K562 (cell line): Measurements from ENCODE around the gene WFDC1. TPM values are rescaled to one million over a fixed set of nuclear protein-coding genes. Genes with fewer than 3 reads are reported as not detected.

Experiments used
- ATAC-seq: fragments of 200-7000 bp; cut with Tn5 transposase; 3 replicates; pipeline ENCODE4 v1.9.1; 2020; ENCODE audit warnings: moderate library complexity
- BruUV-seq: library from RNA; stranded (reverse); fragments of 400-500 nt; replicated peaks from 2 replicates; lab custom pipeline; 2021; lab: Mats Ljungman, UMichigan
- CTCF ChIA-PET: fragments of 300-600 bp; formaldehyde crosslinking; extraction: SDS; loops from one replicate; lab custom pipeline; 2021; ENCODE audit warnings: low intra/inter-chr PET ratio; lab: Yijun Ruan, JAX
- POLR2A ChIA-PET: fragments of 300-600, 350-650 bp; sonication (Branson Sonifier 250); formaldehyde crosslinking; extraction: SDS; loops from one replicate; lab custom pipeline; 2021; ENCODE audit warnings: antibody characterized with exemption, inconsistent platforms; lab: Yijun Ruan, JAX
- DNase-seq, 4 experiments: peaks; one replicate each; pipeline versions ENCODE4 v3.0.0 to v3.0.0-alpha.2; 2011 to 2018; ENCODE audit warnings: low spot score in 3 of 4, mixed read lengths in 3 of 4; ENCODE audit errors: extremely low read depth in 1 of 4
- FAIRE-seq: peaks from 2 replicates; lab custom pipeline; 2011; peaks lifted over from hg19 to GRCh38; lab: Jason Lieb, UNC
- H2AFZ ChIP-seq: 2 replicates; pipeline ENCODE4 v1.6.0; 2011; ENCODE audit warnings: low read depth, low read length, control low read depth, inconsistent platforms
- H3K27ac ChIP-seq: fragments of 200-600 bp; 3 replicates; pipeline ENCODE4 v1.8.0; 2011; ENCODE audit warnings: low read depth, mild to moderate bottlenecking, control low read depth, inconsistent platforms, low read length, moderate library complexity, mixed read lengths; ENCODE audit errors: extremely low read depth
- H3K27me3 ChIP-seq, 2 experiments: fragments of 300-600 bp in 1 of 2; 2 replicates in 1 of 2; 3 replicates in 1 of 2; pipeline versions ENCODE4 v1.6.0 to v1.8.0; 2011; ENCODE audit warnings: inconsistent platforms in 2 of 2, low read length in 2 of 2, mild to moderate bottlenecking in 1 of 2, mixed read lengths in 1 of 2, moderate library complexity in 1 of 2; ENCODE audit not compliant: control insufficient read depth in 2 of 2, insufficient read depth in 2 of 2
- H3K36me3 ChIP-seq: fragments of 300-600 bp; 3 replicates; pipeline ENCODE4 v1.8.0; 2011; ENCODE audit warnings: mild to moderate bottlenecking, low read length, inconsistent platforms; ENCODE audit not compliant: control insufficient read depth, insufficient read depth
- H3K4me1 ChIP-seq, 2 experiments: fragments of 200-600 bp in 1 of 2; replicated peaks in 1 of 2; 2 replicates in 1 of 2; 3 replicates in 1 of 2; pipeline versions ENCODE4 v1.5.1 to v1.8.0; 2011; ENCODE audit warnings: inconsistent platforms in 2 of 2, low read length in 2 of 2, mild to moderate bottlenecking in 1 of 2, mixed read lengths in 1 of 2, moderate library complexity in 1 of 2; ENCODE audit not compliant: control insufficient read depth in 2 of 2, insufficient read depth in 2 of 2
- H3K4me2 ChIP-seq: 2 replicates; pipeline ENCODE4 v1.6.1; 2011; ENCODE audit warnings: low read length, control low read depth, inconsistent platforms, mixed read lengths; ENCODE audit not compliant: insufficient read depth
- H3K4me3 ChIP-seq: fragments of 200-600 bp; sonication (generic), shearing (Covaris generic); 2 replicates; pipeline ENCODE4 v1.5.1; 2016; ENCODE audit warnings: control low read depth, inconsistent platforms
- H3K79me2 ChIP-seq: fragments of 200-600 bp; 3 replicates; pipeline ENCODE4 v1.8.0; 2011; ENCODE audit warnings: low read length, inconsistent platforms; ENCODE audit not compliant: control insufficient read depth, insufficient read depth
- H3K9ac ChIP-seq, 2 experiments: 2 replicates each; pipeline versions ENCODE4 v1.6.0 to v1.6.1; 2011; ENCODE audit warnings: low read depth in 2 of 2, low read length in 2 of 2, control low read depth in 1 of 2, inconsistent platforms in 1 of 2, mild to moderate bottlenecking in 1 of 2, mixed read lengths in 1 of 2; ENCODE audit not compliant: insufficient read depth in 1 of 2
- H3K9me1 ChIP-seq: one replicate; pipeline ENCODE4 v1.6.0; 2011; ENCODE audit warnings: inconsistent platforms, mild to moderate bottlenecking, low read length, moderate library complexity; ENCODE audit not compliant: control insufficient read depth, insufficient read depth
- H3K9me3 ChIP-seq: replicated peaks from 2 replicates; pipeline ENCODE4 v1.5.1; 2011; ENCODE audit warnings: low read depth, low read length, inconsistent platforms; ENCODE audit not compliant: control insufficient read depth, insufficient read depth
- H4K20me1 ChIP-seq: replicated peaks from 2 replicates; pipeline ENCODE4 v1.6.1; 2011; ENCODE audit warnings: low read length, inconsistent platforms, mixed read lengths; ENCODE audit not compliant: control insufficient read depth, insufficient read depth
- CCAR2 ChIP-seq: fragments of 200-400 bp; formaldehyde crosslinking; IDR thresholded peaks from 2 replicates; pipeline ENCODE4 v1.6.1; 2017; ENCODE audit warnings: mild to moderate bottlenecking, low read depth, low read length
- CREM ChIP-seq: IDR thresholded peaks from 2 replicates; pipeline ENCODE4 v1.6.1; 2014; ENCODE audit warnings: antibody characterized with exemption, low read depth
- HNRNPLL ChIP-seq: fragments of 200-400 bp; formaldehyde crosslinking; IDR thresholded peaks from 2 replicates; pipeline ENCODE4 v1.6.1; 2017; ENCODE audit warnings: low read length, low read depth, mild to moderate bottlenecking; ENCODE audit not compliant: poor library complexity, severe bottlenecking
- KLF10 ChIP-seq: fragments of 250-450 bp; sonication (Bioruptor Pico); IDR thresholded peaks from 2 replicates; pipeline ENCODE4 v1.6.1; 2021; ENCODE audit warnings: matching md5 sums
- SAFB ChIP-seq: fragments of 200-400 bp; formaldehyde crosslinking; IDR thresholded peaks from 2 replicates; pipeline ENCODE4 v1.6.1; 2017; ENCODE audit warnings: low read depth, low read length, borderline replicate concordance
- SIN3A ChIP-seq, 2 experiments: fragments of 150-350 bp in 1 of 2; IDR thresholded peaks; 2 replicates each; pipeline ENCODE4 v1.6.1; 2011 to 2016; ENCODE audit warnings: borderline replicate concordance in 2 of 2, low read depth in 2 of 2, low read length in 2 of 2, mild to moderate bottlenecking in 2 of 2, moderate library complexity in 2 of 2; ENCODE audit not compliant: control insufficient read depth in 1 of 2
- ZNF436 ChIP-seq: fragments of 250-450, 450-650 bp; sonication (Bioruptor Pico); formaldehyde crosslinking; IDR thresholded peaks from 2 replicates; pipeline ENCODE4 v1.7.0; 2020; ENCODE audit warnings: mild to moderate bottlenecking
- WGBS: fragments of 100-300 bp; shearing (Covaris generic); methylation state at CpG from one replicate; pipeline ENCODE4 v1.1.6; 2016; ENCODE audit warnings: low coverage, mixed read lengths; ENCODE audit not compliant: insufficient coverage; ENCODE audit errors: missing lambda C conversion rate; 5-methylcytosine and 5-hydroxymethylcytosine counted together
- in situ Hi-C: fragments of 300-500 bp; cut with MboI; formaldehyde crosslinking; loops from 4 replicates; pipeline ENCODE4 v1.15.0; 2018; ENCODE audit warnings: inconsistent platforms, mixed read lengths
- intact Hi-C: fragments of 100-400 bp; cut with micrococcal nuclease; formaldehyde crosslinking; loops from 2 replicates; pipeline ENCODE4 v1.14.2; 2022
- polyA plus RNA-seq, 8 experiments: library from polyadenylated mRNA; depleted of rRNA in 4 of 8; stranded (reverse) in 5 of 8; unstranded in 3 of 8; fragments of >200 nt; fragmentation: Nextera tagmentation in 2 of 8; fragmentation: Illumina TruSeq in 1 of 8; extraction: Ambion mirVana in 2 of 8; extraction: Trizol in 1 of 8; gene quantifications; 2 replicates each; pipeline versions ENCODE4 v1.2.1 to v1.2.3, GENCODE V29; 2011 to 2014; ENCODE audit warnings: inconsistent platforms in 1 of 8, missing spikeins in 1 of 8
- total RNA-seq, 7 experiments: library from RNA; depleted of rRNA in 6 of 7; stranded (reverse); fragments of >200 nt in 6 of 7; fragmentation: Illumina TruSeq in 2 of 7; extraction: Trizol in 2 of 7; gene quantifications; 2 replicates each; pipeline versions ENCODE4 v1.2.1 to v1.2.3, GENCODE V29; 2011 to 2021; ENCODE audit warnings: low replicate concordance in 1 of 7
- TF ChIP-seq, protein P1 (sequence below), 2 experiments: fragments of 450-650 bp in 1 of 2; sonication (generic) in 1 of 2; formaldehyde crosslinking in 1 of 2; IDR thresholded peaks; 2 replicates each; pipeline versions ENCODE4 v1.7.1 to v1.9.0; 2016 to 2022; ENCODE audit warnings: inconsistent platforms in 1 of 2, mild to moderate bottlenecking in 1 of 2, missing genetic modification reagents in 1 of 2
- TF ChIP-seq, protein P2 (sequence below): fragments of 150-350 bp; conservative IDR thresholded peaks from 2 replicates; pipeline ENCODE4 v1.6.1; 2014; ENCODE audit warnings: low read length

Gene WFDC1
- total and polyA plus RNA-seq, 9 of the 15 experiments (the other 6 are each of a cell fraction or from before 2014, with no cell fraction given), result not detected

DNA sequence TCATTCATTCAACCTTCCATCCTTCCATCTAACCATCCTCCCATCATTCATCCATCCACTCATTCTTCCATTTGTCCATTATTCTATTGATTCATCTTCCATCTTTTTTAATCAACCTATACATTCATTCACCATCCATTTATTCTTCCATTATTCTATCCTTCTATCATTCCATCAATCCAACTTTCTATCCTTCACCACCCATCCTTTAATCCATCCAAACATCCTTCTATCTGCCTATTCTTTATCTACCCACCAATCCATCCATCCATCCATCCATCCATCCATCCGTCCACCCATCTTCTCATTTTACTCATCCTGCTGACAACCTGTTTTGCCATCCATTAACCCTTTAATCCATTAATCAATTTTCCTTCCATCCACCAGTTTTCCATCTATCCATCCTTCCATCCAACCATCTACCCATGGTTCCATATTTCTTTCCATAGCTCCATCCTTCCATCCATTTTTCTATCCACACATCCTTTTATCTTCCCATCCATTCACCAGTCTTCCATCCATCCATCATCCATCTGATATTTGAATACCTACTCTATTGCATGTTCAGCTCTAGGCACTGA lies 21.8 kb upstream of the WFDC1 start:
- BruUV-seq, result no TSS peak
- ChIA-PET POLR2A (interaction anchor here (0.6 kb wide), 2 partner anchors 225 to 277 kb away, joined by 3 to 4 read pairs; no protein-coding TSS in a partner anchor), CTCF (no interaction called here)
- intact Hi-C loops, result no loop called here
- H3K79me2 ChIP-seq, result no peaks in the 10 kb centered on the region
- WGBS, result 0% methylated on average over 1 of the region's 1 CpG
- peaks cover 22 to 53% of the 10 kb centered on the region in 2 experiments for H3K27me3 ChIP-seq
- in situ Hi-C loops, result no loop called here
- ATAC-seq (no peak), FAIRE-seq (peak; percentile 37), DNase-seq (no peak)
- no peak overlapping the region for H3K9ac ChIP-seq
- H3K36me3 ChIP-seq, result no peaks in the 10 kb centered on the region
- H3K4me2 ChIP-seq, result no peak overlapping the region
- H4K20me1 ChIP-seq, result no peaks in the 10 kb centered on the region
- no peaks in the 10 kb centered on the region for H3K4me1 ChIP-seq
- H3K27ac ChIP-seq, result no peak overlapping the region
- H3K9me3 ChIP-seq, result no peaks in the 10 kb centered on the region
- H3K9me1 ChIP-seq, result no peaks in the 10 kb centered on the region
- no peak overlapping the region for H2AFZ ChIP-seq
- H3K4me3 ChIP-seq, result no peak overlapping the region
- TF ChIP-seq CREM (no peak), ZNF436 (CRISPR knock-in tag) (no peak), CCAR2 (no peak), KLF10 (no peak), HNRNPLL (no peak), SAFB (no peak), SIN3A (IDR thresholded peaks at IDR 0.05; ENCODE audit: borderline replicate concordance in 2 of 2, control insufficient read depth in 1 of 2, low read depth in 2 of 2, low read length in 2 of 2) (no peak)
- TF ChIP-seq, protein P1, sequence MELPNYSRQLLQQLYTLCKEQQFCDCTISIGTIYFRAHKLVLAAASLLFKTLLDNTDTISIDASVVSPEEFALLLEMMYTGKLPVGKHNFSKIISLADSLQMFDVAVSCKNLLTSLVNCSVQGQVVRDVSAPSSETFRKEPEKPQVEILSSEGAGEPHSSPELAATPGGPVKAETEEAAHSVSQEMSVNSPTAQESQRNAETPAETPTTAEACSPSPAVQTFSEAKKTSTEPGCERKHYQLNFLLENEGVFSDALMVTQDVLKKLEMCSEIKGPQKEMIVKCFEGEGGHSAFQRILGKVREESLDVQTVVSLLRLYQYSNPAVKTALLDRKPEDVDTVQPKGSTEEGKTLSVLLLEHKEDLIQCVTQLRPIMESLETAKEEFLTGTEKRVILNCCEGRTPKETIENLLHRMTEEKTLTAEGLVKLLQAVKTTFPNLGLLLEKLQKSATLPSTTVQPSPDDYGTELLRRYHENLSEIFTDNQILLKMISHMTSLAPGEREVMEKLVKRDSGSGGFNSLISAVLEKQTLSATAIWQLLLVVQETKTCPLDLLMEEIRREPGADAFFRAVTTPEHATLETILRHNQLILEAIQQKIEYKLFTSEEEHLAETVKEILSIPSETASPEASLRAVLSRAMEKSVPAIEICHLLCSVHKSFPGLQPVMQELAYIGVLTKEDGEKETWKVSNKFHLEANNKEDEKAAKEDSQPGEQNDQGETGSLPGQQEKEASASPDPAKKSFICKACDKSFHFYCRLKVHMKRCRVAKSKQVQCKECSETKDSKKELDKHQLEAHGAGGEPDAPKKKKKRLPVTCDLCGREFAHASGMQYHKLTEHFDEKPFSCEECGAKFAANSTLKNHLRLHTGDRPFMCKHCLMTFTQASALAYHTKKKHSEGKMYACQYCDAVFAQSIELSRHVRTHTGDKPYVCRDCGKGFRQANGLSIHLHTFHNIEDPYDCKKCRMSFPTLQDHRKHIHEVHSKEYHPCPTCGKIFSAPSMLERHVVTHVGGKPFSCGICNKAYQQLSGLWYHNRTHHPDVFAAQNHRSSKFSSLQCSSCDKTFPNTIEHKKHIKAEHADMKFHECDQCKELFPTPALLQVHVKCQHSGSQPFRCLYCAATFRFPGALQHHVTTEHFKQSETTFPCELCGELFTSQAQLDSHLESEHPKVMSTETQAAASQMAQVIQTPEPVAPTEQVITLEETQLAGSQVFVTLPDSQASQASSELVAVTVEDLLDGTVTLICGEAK (IDR thresholded peaks at IDR 0.05), result no peak
- TF ChIP-seq, protein P1 (CRISPR knock-in tag; IDR thresholded peaks at IDR 0.05), result no peak
- TF ChIP-seq, protein P2, sequence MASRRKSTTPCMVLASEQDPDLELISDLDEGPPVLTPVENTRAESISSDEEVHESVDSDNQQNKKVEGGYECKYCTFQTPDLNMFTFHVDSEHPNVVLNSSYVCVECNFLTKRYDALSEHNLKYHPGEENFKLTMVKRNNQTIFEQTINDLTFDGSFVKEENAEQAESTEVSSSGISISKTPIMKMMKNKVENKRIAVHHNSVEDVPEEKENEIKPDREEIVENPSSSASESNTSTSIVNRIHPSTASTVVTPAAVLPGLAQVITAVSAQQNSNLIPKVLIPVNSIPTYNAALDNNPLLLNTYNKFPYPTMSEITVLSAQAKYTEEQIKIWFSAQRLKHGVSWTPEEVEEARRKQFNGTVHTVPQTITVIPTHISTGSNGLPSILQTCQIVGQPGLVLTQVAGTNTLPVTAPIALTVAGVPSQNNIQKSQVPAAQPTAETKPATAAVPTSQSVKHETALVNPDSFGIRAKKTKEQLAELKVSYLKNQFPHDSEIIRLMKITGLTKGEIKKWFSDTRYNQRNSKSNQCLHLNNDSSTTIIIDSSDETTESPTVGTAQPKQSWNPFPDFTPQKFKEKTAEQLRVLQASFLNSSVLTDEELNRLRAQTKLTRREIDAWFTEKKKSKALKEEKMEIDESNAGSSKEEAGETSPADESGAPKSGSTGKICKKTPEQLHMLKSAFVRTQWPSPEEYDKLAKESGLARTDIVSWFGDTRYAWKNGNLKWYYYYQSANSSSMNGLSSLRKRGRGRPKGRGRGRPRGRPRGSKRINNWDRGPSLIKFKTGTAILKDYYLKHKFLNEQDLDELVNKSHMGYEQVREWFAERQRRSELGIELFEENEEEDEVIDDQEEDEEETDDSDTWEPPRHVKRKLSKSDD, result no peak
